Astrocyte of the spinal cord (primary cell): ENCODE measurements around the gene EPS8.

Experiments used
- DNase-seq: peaks from one replicate; pipeline ENCODE4 v3.0.0; 2011; ENCODE audit warnings: low read depth, low spot score
- H3K4me3 ChIP-seq: 2 replicates; pipeline ENCODE4 v1.5.1; 2011; ENCODE audit warnings: low read depth, mild to moderate bottlenecking, low read length, moderate library complexity
- CTCF ChIP-seq: IDR thresholded peaks from 2 replicates; pipeline ENCODE4 v1.5.1; 2012; ENCODE audit warnings: low read depth, mild to moderate bottlenecking, low read length, inconsistent platforms
- in situ Hi-C: cut with HindIII; loops from 2 replicates; pipeline ENCODE4 v1.10.0; 2017; ENCODE audit warnings: low sequenced_read_pairs

The EPS8 gene

DNA sequence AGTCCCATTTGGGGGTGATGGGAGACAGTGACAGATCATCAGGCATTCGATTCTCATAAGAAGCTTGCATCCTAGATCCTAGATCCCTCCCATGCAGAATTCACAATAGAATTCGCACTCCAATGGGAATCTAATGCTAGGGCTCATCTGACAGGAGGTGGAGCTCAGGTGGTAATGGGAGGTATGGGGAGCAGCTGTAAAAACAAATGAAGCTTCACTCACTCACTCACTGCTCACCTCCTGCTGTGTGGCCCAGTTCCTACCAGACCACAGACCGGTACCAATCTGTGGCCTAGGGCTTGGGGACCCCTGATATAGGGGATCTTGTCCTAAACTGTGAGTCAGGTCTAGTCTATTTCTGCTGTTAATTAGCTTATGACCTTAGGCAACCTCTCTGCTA lies 40.1 kb upstream of the EPS8 start:
- no peak for DNase-seq
- in situ Hi-C loops: no loop called here
- H3K4me3 ChIP-seq: no peak overlapping the region
- TF ChIP-seq CTCF: no peak

DNA sequence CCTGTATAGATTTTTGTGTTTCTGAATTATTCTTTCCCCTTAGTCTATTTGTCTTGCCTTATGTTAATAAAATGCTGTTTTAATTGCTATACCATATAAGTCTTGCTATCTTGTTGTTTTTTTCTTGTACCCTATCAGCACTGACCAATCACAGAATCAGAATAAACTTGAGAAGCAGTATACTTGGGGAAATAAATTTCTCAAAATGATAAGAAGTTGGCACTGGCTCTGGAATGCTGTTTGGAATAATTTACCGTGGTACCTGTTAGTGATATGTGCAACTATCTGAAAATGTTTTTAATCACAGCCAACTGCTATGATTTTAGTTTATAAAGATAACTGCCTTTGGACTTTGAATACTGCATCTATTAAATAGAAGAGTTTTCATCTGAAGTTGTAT lies 37.9 kb upstream of the EPS8 start:
- in situ Hi-C loops: no loop called here
- H3K4me3 ChIP-seq: no peak overlapping the region
- TF ChIP-seq CTCF: no peak

DNA sequence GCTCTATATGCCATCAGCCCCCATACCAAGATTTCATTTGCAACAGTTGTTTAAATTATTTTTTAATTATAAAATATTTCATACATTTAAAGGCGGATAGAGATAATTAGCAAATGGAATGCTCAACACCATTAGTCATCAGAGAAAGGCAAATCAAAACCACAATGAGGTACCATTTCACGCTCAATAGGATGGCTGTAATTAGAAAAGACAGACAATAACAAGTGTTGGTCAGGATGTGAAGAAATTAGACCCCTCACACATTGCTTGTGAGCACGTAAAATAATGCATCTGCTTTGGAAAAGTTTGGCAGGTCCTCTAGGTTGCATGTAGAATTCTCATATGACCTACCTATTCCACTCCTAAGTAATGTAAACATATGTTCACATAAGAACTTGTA lies 35.3 kb upstream of the EPS8 start:
- in situ Hi-C loops: no loop called here
- no peak for DNase-seq
- TF ChIP-seq CTCF: no peak
- no peak overlapping the region for H3K4me3 ChIP-seq

More for the DNA sequence above, 37.9 kb upstream of the EPS8 start:
- no peak for DNase-seq

DNA sequence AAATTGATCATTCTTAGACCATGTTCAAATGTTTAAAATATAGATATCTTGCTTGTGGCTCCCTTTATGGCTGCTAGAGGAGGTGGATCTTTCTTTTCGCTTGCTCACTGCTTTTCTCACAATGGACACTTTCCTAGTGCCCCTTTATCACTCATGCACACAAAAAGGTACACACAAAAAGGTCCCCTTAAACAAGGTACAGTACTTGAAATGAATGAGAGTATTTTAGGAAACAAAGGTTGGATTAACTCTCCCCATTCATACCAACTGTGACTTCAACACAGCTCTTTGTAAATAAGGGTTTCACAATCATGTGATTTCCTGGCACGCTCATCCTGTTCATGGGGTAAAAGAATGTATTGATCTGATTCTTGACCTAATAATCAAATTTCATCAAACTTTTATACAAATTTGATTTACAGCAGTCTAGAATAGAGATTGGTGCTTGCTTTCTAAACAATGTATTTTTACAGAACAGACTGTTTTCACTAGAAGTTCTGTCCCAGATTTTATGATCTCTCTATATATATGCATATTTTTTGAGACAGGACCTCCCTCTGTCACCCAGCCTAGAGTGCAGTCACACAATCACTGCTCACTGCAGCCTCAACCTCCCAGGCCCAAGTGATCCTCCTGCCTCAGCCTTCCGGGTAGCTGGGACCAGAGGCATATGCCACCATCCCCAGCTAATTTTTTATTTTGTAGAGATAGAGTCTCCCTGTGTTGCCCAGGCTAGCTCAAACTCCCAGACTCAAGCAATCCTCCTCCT lies 34.4 kb upstream of the EPS8 start:
- no peak for TF ChIP-seq CTCF
- in situ Hi-C loops: no loop called here
- H3K4me3 ChIP-seq: no peak overlapping the region
- no peak for DNase-seq

DNA sequence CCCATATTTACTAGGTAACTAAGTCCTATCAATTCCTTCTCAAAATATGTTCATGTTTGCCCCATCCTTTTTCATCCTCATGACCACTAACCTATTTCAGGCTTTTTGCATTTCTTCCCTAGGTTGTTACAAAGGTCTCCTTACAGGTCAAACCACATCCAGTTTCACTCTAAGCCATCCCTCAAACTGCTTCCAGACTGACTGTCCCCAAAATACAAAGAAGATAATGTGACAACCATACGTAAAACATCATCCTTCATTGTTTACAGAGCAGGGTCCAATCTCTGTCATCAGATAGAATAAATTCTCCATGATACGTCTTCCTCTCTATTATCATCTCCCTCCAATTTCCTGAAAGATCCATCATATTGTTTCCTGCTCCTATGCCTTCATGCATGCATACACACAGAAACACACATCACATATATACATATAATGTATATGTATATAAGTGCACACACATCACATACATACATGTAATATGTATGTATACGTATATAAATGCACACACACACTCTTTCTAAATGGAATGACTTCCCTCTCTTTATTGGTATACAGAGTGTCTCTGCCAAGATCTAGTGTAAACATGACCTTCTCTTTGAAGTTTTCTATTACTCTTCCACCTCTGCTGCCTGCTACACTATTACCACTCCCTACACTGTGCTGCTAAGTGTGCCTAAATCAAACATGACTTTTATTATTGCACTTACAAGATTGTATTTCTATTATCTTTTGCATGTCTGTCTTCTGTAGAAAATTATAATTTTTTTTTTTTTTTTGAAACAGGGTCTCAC lies 30.7 kb upstream of the EPS8 start:
- DNase-seq: no peak
- no peak overlapping the region for H3K4me3 ChIP-seq
- TF ChIP-seq CTCF: no peak
- in situ Hi-C loops: no loop called here

DNA sequence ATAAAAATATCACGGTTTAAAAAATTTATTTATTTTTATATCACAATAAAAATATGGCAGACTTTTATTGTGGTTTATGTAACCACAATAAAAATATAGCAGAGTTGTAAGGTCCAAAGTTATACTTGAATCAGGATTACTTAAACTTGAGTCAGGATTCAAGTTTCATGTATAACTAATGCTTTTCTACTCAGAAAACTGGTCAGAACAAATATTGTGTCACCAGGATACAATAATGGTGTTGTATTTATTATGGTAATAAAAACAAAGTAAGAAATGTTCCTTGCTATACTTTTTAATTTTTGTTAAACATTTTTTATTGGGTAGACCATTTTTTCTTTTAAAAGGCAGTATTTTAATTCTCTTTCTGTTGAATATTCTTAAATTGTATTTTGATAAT lies 29.2 kb upstream of the EPS8 start:
- no peak for TF ChIP-seq CTCF
- in situ Hi-C loops: no loop called here
- DNase-seq: no peak

More for the DNA sequence above, 29.2 kb upstream of the EPS8 start:
- H3K4me3 ChIP-seq: no peak overlapping the region
